ENCODE results near the gene MRRF.
"Not testable (repeated sequence)": the region's sequence is repeated elsewhere in the genome, so short reads cannot be mapped to it uniquely, and the experiment has no call there.

The MRRF gene

GRCh38 chr9:122277285-122277897, 12.7 kb downstream of the MRRF start:
- DNase-seq: no peak

- no peak for DNase-seq
These were observed 16.7 kb downstream of the MRRF start for GRCh38 chr9:122281368-122281767.

GRCh38 chr9:122286764-122287163, 22.1 kb downstream of the MRRF start:
- DNase-seq: no peak

GRCh38 chr9:122287214-122287720, 22.6 kb downstream of the MRRF start:
- no peak for DNase-seq

GRCh38 chr9:122291458-122291857, 26.8 kb downstream of the MRRF start:
- no peak for DNase-seq

GRCh38 chr9:122294531-122294930, 29.8 kb downstream of the MRRF start:
- DNase-seq: no peak

GRCh38 chr9:122297512-122297911, 32.8 kb downstream of the MRRF start:
- DNase-seq: no peak

GRCh38 chr9:122302237-122303093, 37.8 kb downstream of the MRRF start:
- DNase-seq: no peak

GRCh38 chr9:122307061-122307460, 42.4 kb downstream of the MRRF start:
- no peak for DNase-seq

GRCh38 chr9:122307925-122308324, 43.2 kb downstream of the MRRF start:
- DNase-seq: no peak

- DNase-seq: no peak
These were observed 45.2 kb downstream of the MRRF start for GRCh38 chr9:122309861-122310260.

- no peak for DNase-seq
These were observed 49.5 kb downstream of the MRRF start for GRCh38 chr9:122314165-122314564.

- DNase-seq: no peak
These were observed 50.9 kb downstream of the MRRF start for GRCh38 chr9:122315534-122315933.

- DNase-seq: no peak
These were observed 53.6 kb downstream of the MRRF start for GRCh38 chr9:122318284-122318683.

- no peak for DNase-seq
These were observed 55.8 kb downstream of the MRRF start for GRCh38 chr9:122320413-122320881.

- DNase-seq: no peak
These were observed 57.9 kb downstream of the MRRF start for GRCh38 chr9:122322553-122322952.

GRCh38 chr9:122324665-122325064, 60.0 kb downstream of the MRRF start:
- DNase-seq: not testable (repeated sequence)

- DNase-seq: no peak
These were observed 60.4 kb downstream of the MRRF start for GRCh38 chr9:122325124-122325523.

GRCh38 chr9:122327175-122327574, 62.5 kb downstream of the MRRF start:
- DNase-seq: no peak

GRCh38 chr9:122329597-122329996, 64.9 kb downstream of the MRRF start:
- no peak for DNase-seq

- DNase-seq: not testable (repeated sequence)
These were observed 65.8 kb downstream of the MRRF start for GRCh38 chr9:122330466-122330865.

GRCh38 chr9:122331523-122331927, 66.8 kb downstream of the MRRF start:
- no peak for DNase-seq

GRCh38 chr9:122332083-122332482, 67.4 kb downstream of the MRRF start:
- DNase-seq: no peak

- no peak for DNase-seq
These were observed 68.0 kb downstream of the MRRF start for GRCh38 chr9:122332644-122333043.

All from NK-92 treated with Interleukin-12 subunit alpha and Interleukin-12 subunit beta, amount 100 ng/mL, for 24 hours (cell line).